Measurements from ENCODE around the gene TTC3.

- no peak for TF ChIP-seq CTBP1 (IDR thresholded peaks at IDR 0.05; ENCODE audit: borderline replicate concordance)
- no peak for TF ChIP-seq LEF1 (IDR thresholded peaks at IDR 0.05; ENCODE audit: borderline replicate concordance)
- no peak for TF ChIP-seq FOXM1 (IDR thresholded peaks at IDR 0.05; ENCODE audit: borderline replicate concordance)
- TF ChIP-seq FOXK2 (IDR thresholded peaks at IDR 0.05), result no peak
- TF ChIP-seq SP1 (IDR thresholded peaks at IDR 0.05), result no peak
- no peak for TF ChIP-seq TARDBP (IDR thresholded peaks at IDR 0.05)
- no peak for TF ChIP-seq ARNT (IDR thresholded peaks at IDR 0.05)
- TF ChIP-seq SUZ12 (IDR thresholded peaks at IDR 0.05), result no peak
- TF ChIP-seq ELF4 (IDR thresholded peaks at IDR 0.05), result no peak
Measured at GRCh38 chr21:37183749-37184148, 110.7 kb downstream of the TTC3 start.
